K562 (cell line): Measurements from ENCODE around the gene ETFRF1. TPM values are rescaled to one million over a fixed set of nuclear protein-coding genes. Genes with fewer than 3 reads are reported as not detected.
A peak's percentile ranks its signal among the peaks of the same experiment; 100 is the strongest.

Experiments
- ATAC-seq: fragments of 200-7000 bp; cut with Tn5 transposase; 3 replicates; pipeline ENCODE4 v1.9.1; 2020; ENCODE audit warnings: moderate library complexity
- BruUV-seq: library from RNA; stranded (reverse); fragments of 400-500 nt; replicated peaks from 2 replicates; lab custom pipeline; 2021; lab: Mats Ljungman, UMichigan
- CTCF ChIA-PET: fragments of 300-600 bp; formaldehyde crosslinking; extraction: SDS; loops from one replicate; lab custom pipeline; 2021; ENCODE audit warnings: low intra/inter-chr PET ratio; lab: Yijun Ruan, JAX
- POLR2A ChIA-PET: fragments of 300-600, 350-650 bp; sonication (Branson Sonifier 250); formaldehyde crosslinking; extraction: SDS; loops from one replicate; lab custom pipeline; 2021; ENCODE audit warnings: antibody characterized with exemption, inconsistent platforms; lab: Yijun Ruan, JAX
- DNase-seq, 4 experiments: peaks; one replicate each; pipeline versions ENCODE4 v3.0.0 to v3.0.0-alpha.2; 2011 to 2018; ENCODE audit warnings: low spot score in 3 of 4, mixed read lengths in 3 of 4; ENCODE audit errors: extremely low read depth in 1 of 4
- FAIRE-seq: peaks from 2 replicates; lab custom pipeline; 2011; peaks lifted over from hg19 to GRCh38; lab: Jason Lieb, UNC
- H2AFZ ChIP-seq: 2 replicates; pipeline ENCODE4 v1.6.0; 2011; ENCODE audit warnings: low read depth, low read length, control low read depth, inconsistent platforms
- H3K27ac ChIP-seq: fragments of 200-600 bp; 3 replicates; pipeline ENCODE4 v1.8.0; 2011; ENCODE audit warnings: low read depth, mild to moderate bottlenecking, control low read depth, inconsistent platforms, low read length, moderate library complexity, mixed read lengths; ENCODE audit errors: extremely low read depth
- H3K27me3 ChIP-seq, 2 experiments: fragments of 300-600 bp in 1 of 2; 2 replicates in 1 of 2; 3 replicates in 1 of 2; pipeline versions ENCODE4 v1.6.0 to v1.8.0; 2011; ENCODE audit warnings: inconsistent platforms in 2 of 2, low read length in 2 of 2, mild to moderate bottlenecking in 1 of 2, mixed read lengths in 1 of 2, moderate library complexity in 1 of 2; ENCODE audit not compliant: control insufficient read depth in 2 of 2, insufficient read depth in 2 of 2
- H3K36me3 ChIP-seq: fragments of 300-600 bp; 3 replicates; pipeline ENCODE4 v1.8.0; 2011; ENCODE audit warnings: mild to moderate bottlenecking, low read length, inconsistent platforms; ENCODE audit not compliant: control insufficient read depth, insufficient read depth
- H3K4me1 ChIP-seq, 2 experiments: fragments of 200-600 bp in 1 of 2; replicated peaks in 1 of 2; 2 replicates in 1 of 2; 3 replicates in 1 of 2; pipeline versions ENCODE4 v1.5.1 to v1.8.0; 2011; ENCODE audit warnings: inconsistent platforms in 2 of 2, low read length in 2 of 2, mild to moderate bottlenecking in 1 of 2, mixed read lengths in 1 of 2, moderate library complexity in 1 of 2; ENCODE audit not compliant: control insufficient read depth in 2 of 2, insufficient read depth in 2 of 2
- H3K4me2 ChIP-seq: 2 replicates; pipeline ENCODE4 v1.6.1; 2011; ENCODE audit warnings: low read length, control low read depth, inconsistent platforms, mixed read lengths; ENCODE audit not compliant: insufficient read depth
- H3K4me3 ChIP-seq: fragments of 200-600 bp; sonication (generic), shearing (Covaris generic); 2 replicates; pipeline ENCODE4 v1.5.1; 2016; ENCODE audit warnings: control low read depth, inconsistent platforms
- H3K79me2 ChIP-seq: fragments of 200-600 bp; 3 replicates; pipeline ENCODE4 v1.8.0; 2011; ENCODE audit warnings: low read length, inconsistent platforms; ENCODE audit not compliant: control insufficient read depth, insufficient read depth
- H3K9ac ChIP-seq, 2 experiments: 2 replicates each; pipeline versions ENCODE4 v1.6.0 to v1.6.1; 2011; ENCODE audit warnings: low read depth in 2 of 2, low read length in 2 of 2, control low read depth in 1 of 2, inconsistent platforms in 1 of 2, mild to moderate bottlenecking in 1 of 2, mixed read lengths in 1 of 2; ENCODE audit not compliant: insufficient read depth in 1 of 2
- H3K9me1 ChIP-seq: one replicate; pipeline ENCODE4 v1.6.0; 2011; ENCODE audit warnings: inconsistent platforms, mild to moderate bottlenecking, low read length, moderate library complexity; ENCODE audit not compliant: control insufficient read depth, insufficient read depth
- H3K9me3 ChIP-seq: replicated peaks from 2 replicates; pipeline ENCODE4 v1.5.1; 2011; ENCODE audit warnings: low read depth, low read length, inconsistent platforms; ENCODE audit not compliant: control insufficient read depth, insufficient read depth
- H4K20me1 ChIP-seq: replicated peaks from 2 replicates; pipeline ENCODE4 v1.6.1; 2011; ENCODE audit warnings: low read length, inconsistent platforms, mixed read lengths; ENCODE audit not compliant: control insufficient read depth, insufficient read depth
- CEBPB ChIP-seq: fragments of 450-650 bp; IDR thresholded peaks from 2 replicates; pipeline ENCODE4 v1.6.1; 2016; ENCODE audit warnings: missing genetic modification characterization, missing compliant biosample characterization
- CREB5 ChIP-seq: fragments of 250-450 bp; sonication (Bioruptor Pico); IDR thresholded peaks from 2 replicates; pipeline ENCODE4 v1.5.0; 2020; ENCODE audit warnings: mild to moderate bottlenecking
- FOXK2 ChIP-seq, 2 experiments: fragments of 450-650 bp; IDR thresholded peaks in 1 of 2; conservative IDR thresholded peaks in 1 of 2; 2 replicates each; pipeline ENCODE4 v1.6.1; 2016; ENCODE audit warnings: low read depth in 2 of 2, mild to moderate bottlenecking in 1 of 2
- HBP1 ChIP-seq: fragments of 450-650 bp; formaldehyde crosslinking; IDR thresholded peaks from 2 replicates; pipeline ENCODE4 v1.4.0; 2022; ENCODE audit warnings: missing genetic modification characterization
- MAFK ChIP-seq: IDR thresholded peaks from 2 replicates; pipeline ENCODE4 v1.6.1; 2011; ENCODE audit warnings: low read length, improper control_type of control experiment
- MNT ChIP-seq, 2 experiments: fragments of 450-650 bp; conservative IDR thresholded peaks; 2 replicates each; pipeline ENCODE4 v1.6.1; 2017; ENCODE audit warnings: mild to moderate bottlenecking in 2 of 2, moderate library complexity in 2 of 2
- NFIC ChIP-seq: fragments of 450-650 bp; IDR thresholded peaks from 2 replicates; pipeline ENCODE4 v1.6.1; 2017; ENCODE audit warnings: mild to moderate bottlenecking, inconsistent platforms
- STAT6 ChIP-seq: sonication (generic); formaldehyde crosslinking; IDR thresholded peaks from 2 replicates; pipeline ENCODE4 v1.8.1; 2023; ENCODE audit warnings: mild to moderate bottlenecking, missing genetic modification reagents
- ZKSCAN3 ChIP-seq: fragments of 250-450 bp; sonication (Bioruptor Pico); IDR thresholded peaks from 2 replicates; pipeline ENCODE4 v1.4.0; 2020
- WGBS: fragments of 100-300 bp; shearing (Covaris generic); methylation state at CpG from one replicate; pipeline ENCODE4 v1.1.6; 2016; ENCODE audit warnings: low coverage, mixed read lengths; ENCODE audit not compliant: insufficient coverage; ENCODE audit errors: missing lambda C conversion rate; 5-methylcytosine and 5-hydroxymethylcytosine counted together
- in situ Hi-C: fragments of 300-500 bp; cut with MboI; formaldehyde crosslinking; loops from 4 replicates; pipeline ENCODE4 v1.15.0; 2018; ENCODE audit warnings: inconsistent platforms, mixed read lengths
- intact Hi-C: fragments of 100-400 bp; cut with micrococcal nuclease; formaldehyde crosslinking; loops from 2 replicates; pipeline ENCODE4 v1.14.2; 2022
- polyA plus RNA-seq, 8 experiments: library from polyadenylated mRNA; depleted of rRNA in 4 of 8; stranded (reverse) in 5 of 8; unstranded in 3 of 8; fragments of >200 nt; fragmentation: Nextera tagmentation in 2 of 8; fragmentation: Illumina TruSeq in 1 of 8; extraction: Ambion mirVana in 2 of 8; extraction: Trizol in 1 of 8; gene quantifications; 2 replicates each; pipeline versions ENCODE4 v1.2.1 to v1.2.3, GENCODE V29; 2011 to 2014; ENCODE audit warnings: inconsistent platforms in 1 of 8, missing spikeins in 1 of 8
- total RNA-seq, 7 experiments: library from RNA; depleted of rRNA in 6 of 7; stranded (reverse); fragments of >200 nt in 6 of 7; fragmentation: Illumina TruSeq in 2 of 7; extraction: Trizol in 2 of 7; gene quantifications; 2 replicates each; pipeline versions ENCODE4 v1.2.1 to v1.2.3, GENCODE V29; 2011 to 2021; ENCODE audit warnings: low replicate concordance in 1 of 7

The ETFRF1 gene
- total and polyA plus RNA-seq, 9 of the 15 experiments (the other 6 are each of a cell fraction or from before 2014, with no cell fraction given) = 16.1 to 107 (median 33.7) TPM

GRCh38 chr12:25190793-25191192 is 4.2 kb upstream of the ETFRF1 start (continued):
- TF ChIP-seq STAT6 (CRISPR knock-in tag) = no peak

- WGBS = 17% methylated on average over 1 of the region's 1 CpG
- H3K27me3 ChIP-seq = no peaks in the 10 kb centered on the region
- POLR2A ChIA-PET = interaction anchor here (0.7 to 1.6 kb wide), 5 partner anchors 18 to 247 kb away, joined by 3 to 4 read pairs (median 3); no protein-coding TSS in a partner anchor
- H3K36me3 ChIP-seq = peaks cover 4% of the 10 kb centered on the region; the same call in 1 of the 3 replicates
- H3K4me2 ChIP-seq = peak overlapping the region; percentile 91
- peaks cover 0 to 3% of the 10 kb centered on the region in 2 experiments; a peak in 1 of 5 replicates for H3K4me1 ChIP-seq
- BruUV-seq = no TSS peak
- CTCF ChIA-PET = no interaction called here
- no peak for TF ChIP-seq HBP1 (CRISPR knock-in tag)
- TF ChIP-seq MAFK = no peak
- no peak for TF ChIP-seq CEBPB (tag)
- no peak for TF ChIP-seq MNT (conservative IDR thresholded peaks at IDR 0.05)
- 0 out of 2 replicates have a peak, but pooled peaks have one; percentile 8 for TF ChIP-seq NFIC
- TF ChIP-seq CREB5 (CRISPR knock-in tag) = no peak
- TF ChIP-seq ZKSCAN3 (CRISPR knock-in tag) = no peak
- no peak for TF ChIP-seq FOXK2 (conservative IDR thresholded peaks at IDR 0.05 in 1 of 2, IDR thresholded peaks at IDR 0.05 in 1 of 2; ENCODE audit: low read depth in 2 of 2)
- TF ChIP-seq, all 486 proteins: peak for 1
- Histone ChIP-seq H3K79me2 (peaks cover 16% of the 10 kb centered on the region), H4K20me1 (no peaks in the 10 kb centered on the region), H3K9me1 (no peaks in the 10 kb centered on the region), H3K9ac (no peak overlapping the region), H3K27ac (no peak overlapping the region), H3K4me3 (0 out of 2 replicates have a peak overlapping the region, but pooled peaks have one; percentile 72), H2AFZ (peak overlapping the region; percentile 85), H3K9me3 (no peaks in the 10 kb centered on the region)
- peak; percentile 26 for FAIRE-seq
- in situ Hi-C loops (no loop called here), intact Hi-C loops (no loop called here)
- no peak for ATAC-seq
- no peak for DNase-seq
Measured at GRCh38 chr12:25194214-25194613, 823 bp upstream of the ETFRF1 start.
